Ovary (tissue), 3 donors: ENCODE results near the gene CBX6.

ENCODE experiments used
- EP300 ChIP-seq: sonication (generic); formaldehyde crosslinking; IDR thresholded peaks from one replicate; pipeline ENCODE4 v1.6.1; 2017; ENCODE audit warnings: antibody characterized with exemption
- POLR2A ChIP-seq: fragments of 450-650 bp; IDR thresholded peaks from one replicate; pipeline ENCODE4 v1.6.1; 2017; ENCODE audit warnings: antibody characterized with exemption, mild to moderate bottlenecking, moderate library complexity
- TF ChIP-seq, protein P1 (sequence below), 3 donors: fragments of 450-650 bp in 2 of 3; fragments of 200-600 bp in 1 of 3; IDR thresholded peaks; one replicate each; pipeline versions ENCODE4 v1.5.1 to v1.8.0; 2016 to 2022; ENCODE audit warnings: antibody characterized with exemption in 3 of 3, mild to moderate bottlenecking in 1 of 3
- donor health status: DM: no; HTN: no; CAD: no.

DNA sequence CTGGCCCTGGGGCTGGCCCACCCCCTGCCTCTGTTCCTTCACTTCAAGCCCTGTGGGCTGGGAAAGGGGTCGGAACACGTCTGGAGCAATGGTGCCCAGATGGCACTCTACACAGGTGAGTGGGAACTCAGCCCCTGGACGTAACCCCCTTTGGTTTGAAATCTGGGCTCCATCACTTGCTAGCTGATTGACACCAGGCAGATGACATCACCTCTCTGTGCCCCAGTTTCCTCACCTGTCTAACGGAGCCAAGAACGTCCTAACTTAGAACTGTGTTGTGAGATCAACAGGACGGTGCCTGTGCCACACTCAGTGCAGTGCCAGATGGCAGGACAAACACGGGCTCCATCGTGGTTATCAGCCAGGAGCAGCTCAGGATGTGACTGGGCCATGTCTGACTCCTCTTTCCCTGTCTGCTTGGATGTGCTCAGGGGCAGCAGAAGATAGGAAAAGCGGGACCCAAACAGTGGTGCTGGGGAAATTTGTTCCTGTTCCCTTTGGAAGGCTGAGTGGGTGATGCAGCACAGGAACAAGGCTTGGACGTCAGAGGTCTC is 52.6 kb downstream of the CBX6 start:
- no peak for TF ChIP-seq EP300
- TF ChIP-seq, protein P1, sequence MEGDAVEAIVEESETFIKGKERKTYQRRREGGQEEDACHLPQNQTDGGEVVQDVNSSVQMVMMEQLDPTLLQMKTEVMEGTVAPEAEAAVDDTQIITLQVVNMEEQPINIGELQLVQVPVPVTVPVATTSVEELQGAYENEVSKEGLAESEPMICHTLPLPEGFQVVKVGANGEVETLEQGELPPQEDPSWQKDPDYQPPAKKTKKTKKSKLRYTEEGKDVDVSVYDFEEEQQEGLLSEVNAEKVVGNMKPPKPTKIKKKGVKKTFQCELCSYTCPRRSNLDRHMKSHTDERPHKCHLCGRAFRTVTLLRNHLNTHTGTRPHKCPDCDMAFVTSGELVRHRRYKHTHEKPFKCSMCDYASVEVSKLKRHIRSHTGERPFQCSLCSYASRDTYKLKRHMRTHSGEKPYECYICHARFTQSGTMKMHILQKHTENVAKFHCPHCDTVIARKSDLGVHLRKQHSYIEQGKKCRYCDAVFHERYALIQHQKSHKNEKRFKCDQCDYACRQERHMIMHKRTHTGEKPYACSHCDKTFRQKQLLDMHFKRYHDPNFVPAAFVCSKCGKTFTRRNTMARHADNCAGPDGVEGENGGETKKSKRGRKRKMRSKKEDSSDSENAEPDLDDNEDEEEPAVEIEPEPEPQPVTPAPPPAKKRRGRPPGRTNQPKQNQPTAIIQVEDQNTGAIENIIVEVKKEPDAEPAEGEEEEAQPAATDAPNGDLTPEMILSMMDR (IDR thresholded peaks at IDR 0.05) = no peak
- no peak for TF ChIP-seq POLR2A
